ENCODE results near the gene HOXB7.

GRCh38 chr17:48611213-48611612 is 396 bp upstream of the HOXB7 start:
- no peak for TF ChIP-seq POLR2A (IDR thresholded peaks at IDR 0.05; ENCODE audit: low read length)
- no peak for TF ChIP-seq GATA1 (IDR thresholded peaks at IDR 0.05; ENCODE audit: low read depth, low read length)
